HG03135 (cell line): ENCODE results near the gene UFD1.

Source experiments
- ATAC-seq: cut with Tn5 transposase; IDR thresholded peaks from one replicate; pipeline ENCODE4 v1.9.1; 2021; ENCODE audit warnings: mild to moderate bottlenecking, moderate library complexity; ENCODE audit not compliant: unreplicated experiment

Gene UFD1

DNA sequence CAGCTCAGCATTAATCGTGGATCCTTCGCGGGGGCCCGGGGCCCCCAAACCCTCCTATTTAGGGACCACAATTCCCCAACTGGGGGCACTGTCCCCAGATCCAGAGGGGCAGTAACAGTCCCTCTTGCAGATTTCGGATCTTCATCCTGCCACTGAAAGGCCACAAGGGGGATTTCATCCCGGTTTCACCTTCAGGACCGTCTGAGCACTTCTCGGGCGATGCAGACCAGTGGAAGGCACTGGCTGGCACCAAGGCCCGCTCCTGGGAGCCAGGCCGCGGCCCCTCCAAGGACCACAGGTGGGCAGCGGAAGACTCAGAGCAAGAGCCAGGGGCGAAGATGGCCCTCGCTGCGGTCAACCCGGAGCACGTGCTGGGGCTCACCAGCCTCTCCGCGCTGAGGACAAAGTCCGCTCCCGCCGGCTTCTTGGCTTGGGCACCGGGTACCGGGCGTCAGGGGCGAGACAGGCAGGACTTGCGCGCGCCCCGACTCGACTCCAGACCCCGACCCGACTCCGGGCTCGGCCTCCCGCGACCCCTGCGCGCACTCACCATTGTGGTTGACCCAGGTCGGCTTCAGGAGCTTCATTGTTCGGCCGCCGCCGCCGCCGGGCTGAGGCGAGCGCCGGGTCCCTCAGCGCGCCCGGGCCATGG is 48.0 kb downstream of the UFD1 start:
- ATAC-seq, result no peak

DNA sequence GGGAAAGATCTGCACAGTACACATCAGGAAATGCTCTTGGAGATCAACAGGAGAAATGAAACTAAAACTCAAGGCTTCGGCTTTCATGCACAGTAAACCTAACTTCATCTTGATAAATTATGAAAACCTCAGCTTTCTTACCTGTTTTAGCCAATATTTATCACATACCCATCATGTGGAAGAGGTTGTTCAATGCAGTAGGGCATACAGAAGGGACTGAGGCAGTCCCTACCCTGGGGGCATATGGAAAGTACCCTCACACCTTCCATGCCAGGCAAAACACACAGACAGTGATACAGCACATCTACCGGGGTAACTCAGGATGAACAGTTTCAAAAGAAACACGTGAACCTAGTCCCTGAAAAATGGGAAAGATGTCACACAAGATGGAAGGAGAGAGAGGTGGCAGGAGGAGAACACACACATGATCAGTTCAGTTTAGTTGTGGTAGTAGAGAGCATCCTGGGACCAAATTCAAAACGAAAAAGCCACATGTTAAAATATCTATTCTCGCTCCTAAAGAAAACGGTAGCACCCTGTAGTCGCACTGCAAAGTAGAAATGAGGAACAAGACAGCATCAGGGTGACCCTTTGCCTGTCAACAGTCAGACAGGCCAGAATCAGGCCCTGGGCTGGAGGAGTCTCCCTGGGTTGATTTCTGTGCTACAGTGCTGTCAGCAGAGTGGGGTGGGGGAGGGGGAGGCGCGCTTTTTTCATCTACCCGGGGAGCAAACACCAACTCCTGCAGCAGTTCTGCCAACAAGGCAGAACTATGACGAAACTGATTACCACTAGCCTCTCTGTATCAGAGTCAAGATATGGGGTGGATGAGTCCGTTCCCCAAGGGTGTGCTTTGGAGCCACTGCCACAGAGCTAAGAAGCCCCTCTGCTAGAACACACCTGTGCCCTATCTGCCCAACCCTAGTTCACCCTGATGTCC is 48.8 kb downstream of the UFD1 start:
- no peak for ATAC-seq

DNA sequence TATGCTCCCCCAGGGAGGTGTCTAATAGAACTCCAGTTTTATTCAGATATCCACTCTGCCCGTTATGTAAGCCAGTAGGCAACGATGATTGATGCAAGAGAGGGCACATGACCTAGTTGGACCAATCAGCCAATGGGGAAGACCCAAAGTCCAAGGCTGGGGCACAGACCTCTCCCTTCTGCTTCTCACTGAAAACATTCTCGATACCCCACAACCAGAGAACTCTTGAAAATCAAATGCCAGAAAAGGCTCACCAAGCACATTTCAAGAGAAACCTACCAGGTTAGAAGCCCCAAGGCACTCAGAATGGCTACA is 54.9 kb downstream of the UFD1 start:
- no peak for ATAC-seq

DNA sequence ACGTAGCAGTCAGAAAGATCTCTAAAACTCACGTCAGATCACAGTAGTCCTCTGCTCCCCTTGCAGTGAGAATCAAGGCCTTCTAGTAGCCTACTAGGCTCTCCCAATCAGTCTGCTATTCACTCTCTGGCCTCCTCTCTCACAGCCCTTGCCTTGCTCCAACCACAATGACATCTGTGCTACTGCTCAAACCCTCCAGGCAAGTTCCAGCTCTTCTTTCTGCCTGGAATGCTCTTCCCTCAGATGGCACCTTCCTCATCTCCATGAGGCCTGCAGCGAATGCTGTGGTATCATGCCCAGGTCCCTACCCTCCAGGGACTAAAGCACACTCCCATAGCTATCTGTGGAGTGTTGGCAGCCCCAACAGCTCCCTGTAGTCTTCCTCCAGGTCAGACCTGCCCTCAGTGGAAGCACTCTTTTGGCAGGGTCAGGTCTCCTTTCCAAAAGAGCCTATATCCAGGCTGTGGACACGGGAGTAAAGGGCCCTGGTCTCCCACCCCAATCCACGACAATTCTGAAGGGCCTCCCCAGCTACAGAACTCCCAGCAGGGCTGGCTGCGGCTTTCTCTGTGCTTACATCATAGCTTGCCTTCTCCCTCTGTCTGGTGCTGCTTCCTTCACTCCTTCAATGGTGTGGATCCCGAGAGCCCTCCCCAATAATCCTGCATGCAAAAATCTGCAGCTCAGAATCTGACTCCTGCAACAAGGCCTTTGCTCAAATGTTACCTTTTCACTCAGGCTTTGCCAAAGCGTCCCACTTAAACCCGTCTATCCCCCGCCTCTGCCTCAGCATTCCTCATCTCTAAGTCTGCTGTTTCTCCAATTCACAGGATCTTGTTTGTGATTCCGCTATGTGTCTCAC is 56.3 kb downstream of the UFD1 start:
- no peak for ATAC-seq

DNA sequence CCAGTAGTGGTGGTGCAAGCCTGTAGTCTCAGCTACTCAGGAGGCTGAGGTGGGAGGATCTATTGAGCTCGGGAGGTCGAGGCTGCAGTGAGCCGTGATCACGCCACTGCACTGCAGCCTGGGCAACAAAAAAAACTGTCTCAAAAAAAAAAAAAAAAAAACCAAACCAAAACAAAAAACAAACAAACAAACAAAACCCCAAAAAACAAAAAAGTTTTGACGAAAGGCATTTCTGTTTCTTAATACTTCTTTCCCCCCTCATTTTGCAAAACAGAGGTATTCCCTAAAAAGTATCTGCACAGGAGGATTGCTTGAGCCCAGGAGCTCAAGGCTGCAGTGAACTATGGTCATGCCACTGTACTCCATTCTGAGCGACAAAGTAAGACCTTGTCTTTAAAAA is 58.7 kb downstream of the UFD1 start:
- no peak for ATAC-seq

DNA sequence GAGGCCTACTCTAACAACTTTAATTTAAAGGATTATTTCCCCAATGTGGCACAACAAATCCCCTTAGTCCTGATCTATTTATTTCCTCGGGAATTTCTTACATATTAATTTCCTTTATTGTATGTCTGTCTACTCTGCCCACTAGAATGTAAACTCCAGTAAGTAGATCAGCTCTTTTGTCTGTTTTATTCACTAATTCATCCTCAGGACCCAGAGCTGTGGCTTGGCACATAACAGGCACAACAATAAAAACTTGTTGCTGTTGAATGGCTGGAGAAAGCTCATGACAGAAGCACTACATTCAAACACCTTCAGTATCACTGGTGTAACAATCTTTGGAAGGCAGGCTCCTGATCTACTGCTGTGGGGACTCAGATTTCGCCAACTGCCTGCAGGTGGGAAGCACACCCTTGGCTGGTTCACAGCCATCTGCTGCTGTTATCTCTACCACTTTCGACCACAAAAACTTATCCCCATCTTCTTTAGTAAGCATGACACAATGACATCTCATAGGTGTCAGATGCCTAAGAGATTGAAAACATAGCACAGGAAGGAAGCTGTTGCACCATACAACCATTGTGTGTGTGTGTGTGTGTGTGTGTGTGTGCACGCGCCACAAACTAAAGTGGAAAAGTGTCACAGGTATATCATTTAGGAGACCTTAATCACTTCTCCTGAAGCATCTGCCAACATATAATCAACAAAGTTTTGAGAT is 59.4 kb downstream of the UFD1 start:
- no peak for ATAC-seq

DNA sequence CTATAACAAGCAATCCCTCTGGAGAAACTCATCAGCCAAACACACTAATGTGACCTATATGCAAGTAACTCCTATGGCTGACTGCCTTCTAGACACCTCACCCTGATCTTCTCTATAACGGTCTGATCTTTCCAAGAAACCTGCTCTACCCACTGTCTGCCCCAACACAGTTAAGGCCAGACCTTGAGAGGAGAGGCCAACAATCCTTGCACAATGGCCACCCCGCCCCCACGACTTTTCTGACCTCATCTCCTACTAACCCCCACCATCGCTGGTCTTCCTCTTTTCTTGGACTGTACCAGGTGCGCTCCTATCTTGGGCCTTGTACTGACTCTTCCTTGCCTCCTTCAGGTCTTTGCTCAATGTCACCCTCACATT is 59.9 kb downstream of the UFD1 start:
- no peak for ATAC-seq

DNA sequence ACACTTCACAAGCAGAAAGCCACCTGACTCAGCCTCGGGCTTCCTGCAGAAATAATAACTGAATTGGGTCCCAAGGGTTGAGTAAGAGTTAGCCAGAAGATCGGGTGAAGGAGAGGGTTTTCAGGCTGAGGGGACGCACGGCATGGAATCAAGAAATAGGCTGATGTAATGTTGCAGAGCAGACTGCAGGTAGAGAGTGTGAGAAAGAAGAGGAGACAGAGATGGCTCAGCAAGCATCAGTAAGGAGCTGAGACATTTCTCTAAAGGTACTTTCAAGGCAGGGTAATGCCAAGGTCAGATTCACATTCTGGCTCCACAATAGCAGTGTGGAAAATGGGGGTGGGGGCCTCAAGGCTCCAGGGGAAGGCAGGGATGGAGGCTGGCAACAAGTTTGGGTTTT is 66.1 kb downstream of the UFD1 start:
- no peak for ATAC-seq

DNA sequence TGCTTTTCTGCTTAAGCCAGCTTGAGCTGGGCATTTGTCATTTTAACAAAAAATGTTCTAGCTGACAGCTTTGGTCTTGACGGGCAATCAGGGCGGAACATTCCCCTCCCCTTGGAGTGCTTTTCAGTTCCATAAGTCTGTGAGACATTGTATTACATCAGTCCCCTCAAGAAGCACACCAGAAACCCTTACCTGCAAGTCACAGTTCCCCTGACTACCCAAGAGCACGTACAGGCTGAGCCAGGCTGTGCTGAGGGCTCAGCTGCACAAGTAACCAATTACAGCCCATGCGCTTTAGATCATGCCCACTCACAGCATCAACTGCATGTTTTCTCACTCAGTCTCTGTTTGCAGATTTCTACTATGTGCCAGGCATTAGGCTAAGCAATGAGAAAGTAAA is 66.5 kb downstream of the UFD1 start:
- ATAC-seq, result no peak

DNA sequence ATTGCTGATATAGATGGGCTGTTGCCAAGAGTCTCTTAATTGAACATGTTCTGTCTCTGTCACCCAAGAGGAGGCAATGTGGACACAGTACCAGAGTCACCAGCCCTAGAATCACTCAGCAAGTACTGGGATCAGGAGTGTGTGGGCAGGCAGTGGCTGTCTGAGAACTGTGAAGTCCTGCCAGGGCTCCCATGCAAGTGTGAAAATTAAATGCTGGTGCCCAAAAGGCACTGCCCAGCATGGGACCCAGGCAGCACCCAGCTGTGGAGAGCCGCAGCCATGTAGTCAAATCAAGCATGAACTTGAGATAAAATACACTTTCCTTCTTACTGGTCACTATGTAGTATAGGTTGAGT is 67.3 kb downstream of the UFD1 start:
- ATAC-seq, result no peak

DNA sequence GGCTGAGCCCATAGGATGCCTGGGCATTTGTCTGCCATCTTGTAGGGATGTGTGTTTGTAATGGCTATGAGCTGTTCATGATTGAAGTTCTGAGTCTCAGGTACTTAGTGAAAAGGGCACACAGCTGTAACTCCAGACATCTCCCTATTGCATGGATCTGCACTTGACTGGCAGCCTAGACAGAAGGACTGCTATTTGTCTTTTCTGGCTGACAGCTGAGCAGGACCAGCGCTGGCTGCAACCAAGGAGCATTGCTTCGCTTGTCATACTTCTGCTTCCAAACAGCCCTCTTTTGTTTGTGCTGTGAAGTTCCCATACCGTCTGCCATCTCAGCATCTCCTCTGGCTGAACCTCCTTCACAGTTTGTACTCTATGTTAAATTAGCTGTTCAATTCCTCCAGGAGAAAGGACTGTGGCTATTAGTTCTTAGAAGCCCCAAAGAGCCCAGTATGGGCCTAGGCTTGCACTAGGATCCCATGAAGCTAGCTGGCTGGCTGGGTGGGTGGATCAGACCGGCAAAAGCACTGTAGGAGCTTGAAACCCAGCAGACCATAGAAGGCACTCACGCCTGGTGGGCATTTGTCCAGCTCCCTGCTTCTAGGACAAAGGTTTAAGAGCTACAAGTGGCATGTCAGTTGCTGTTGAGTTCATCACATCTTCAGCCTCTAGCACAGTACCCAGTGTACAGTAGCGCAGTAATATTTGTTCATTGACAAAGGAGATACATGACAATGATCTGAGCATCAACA is 67.9 kb downstream of the UFD1 start:
- ATAC-seq, result no peak

DNA sequence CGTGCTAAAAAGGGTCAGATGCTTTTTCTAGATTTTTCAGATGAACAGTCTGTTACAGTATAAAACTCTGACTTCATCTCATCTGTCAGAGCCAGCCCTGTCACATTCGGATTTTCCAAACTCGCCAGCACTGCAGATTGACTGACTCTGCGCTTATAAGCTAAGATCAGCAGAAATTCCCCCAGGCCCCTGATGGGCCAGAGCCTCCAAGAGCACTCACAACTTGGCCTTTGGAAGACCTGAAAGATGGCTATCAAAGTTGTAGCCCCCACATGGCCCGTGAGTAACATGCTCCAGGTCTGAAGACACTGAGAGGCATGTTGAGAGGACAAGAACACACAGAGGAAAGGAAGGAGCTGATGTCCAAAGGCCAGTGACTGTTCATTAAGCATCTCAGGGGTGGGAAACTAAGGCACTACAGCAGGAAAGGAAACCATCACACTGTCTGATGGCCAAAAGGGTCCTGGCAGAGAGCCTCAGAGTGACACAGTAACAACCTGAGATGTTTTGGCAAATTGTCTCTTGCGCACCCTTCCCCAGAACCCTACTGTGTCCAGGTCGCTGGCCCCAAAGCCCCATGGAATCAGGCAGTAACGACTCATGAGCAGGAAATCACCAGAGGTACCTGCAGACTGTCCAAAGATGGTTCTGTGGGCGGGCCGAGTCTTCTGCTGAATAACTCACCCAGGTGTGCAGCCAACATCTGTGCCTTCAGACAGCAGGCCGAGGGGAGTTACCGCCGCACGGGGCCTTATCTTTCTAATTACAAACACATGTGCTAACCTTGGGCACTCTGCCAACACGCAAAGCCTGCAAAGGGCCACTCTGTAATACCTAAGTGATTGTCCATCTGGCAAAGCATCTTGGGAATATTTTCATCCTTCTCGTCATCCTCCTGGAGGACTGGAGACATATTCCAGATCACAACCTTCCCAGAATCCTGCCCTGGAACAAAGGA is 71.1 kb downstream of the UFD1 start:
- ATAC-seq, result no peak

DNA sequence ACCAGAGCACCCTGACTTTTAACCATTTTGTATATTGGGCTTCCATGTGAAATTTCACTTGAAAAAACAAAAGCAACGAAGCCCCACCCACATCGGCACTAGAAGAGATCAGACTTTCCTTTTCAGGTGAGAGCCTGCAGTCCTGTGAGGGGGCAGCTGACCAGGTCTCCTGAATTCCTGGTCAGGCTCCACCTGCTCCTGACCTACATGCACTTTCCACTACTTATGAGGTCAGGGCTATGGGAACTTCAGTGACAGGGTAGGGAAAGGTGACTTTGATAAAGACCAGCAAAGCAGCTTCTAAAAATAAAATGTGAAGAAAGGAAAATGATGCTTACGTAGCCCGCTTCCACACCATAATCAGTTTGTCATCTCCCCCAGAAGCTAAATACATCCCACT is 72.1 kb downstream of the UFD1 start:
- ATAC-seq, result no peak

DNA sequence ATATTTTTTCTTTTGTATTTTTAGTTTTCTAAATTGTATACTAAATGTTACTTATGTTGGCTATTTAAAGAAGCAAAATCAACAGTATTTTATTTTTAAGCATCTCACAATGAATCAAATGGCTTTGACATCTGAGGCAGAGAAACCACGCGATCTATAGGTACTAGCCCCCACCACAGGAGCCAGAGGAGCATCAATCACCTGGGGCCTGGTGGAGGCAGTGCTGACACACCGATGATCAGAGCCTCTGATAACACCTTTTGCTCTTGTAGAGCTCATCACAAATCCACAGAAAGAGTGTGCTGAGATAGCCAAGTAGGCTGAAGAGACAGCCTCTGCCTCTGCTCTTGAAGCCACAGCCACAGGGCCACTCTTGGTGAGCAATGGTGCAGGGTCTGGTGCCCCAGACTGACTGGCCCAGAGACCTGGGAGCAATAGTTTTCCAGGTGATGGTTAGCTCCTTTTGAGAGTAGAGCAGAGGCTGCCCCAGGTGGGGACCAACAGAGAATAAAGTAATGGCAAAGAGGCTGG is 72.6 kb downstream of the UFD1 start:
- ATAC-seq, result no peak

DNA sequence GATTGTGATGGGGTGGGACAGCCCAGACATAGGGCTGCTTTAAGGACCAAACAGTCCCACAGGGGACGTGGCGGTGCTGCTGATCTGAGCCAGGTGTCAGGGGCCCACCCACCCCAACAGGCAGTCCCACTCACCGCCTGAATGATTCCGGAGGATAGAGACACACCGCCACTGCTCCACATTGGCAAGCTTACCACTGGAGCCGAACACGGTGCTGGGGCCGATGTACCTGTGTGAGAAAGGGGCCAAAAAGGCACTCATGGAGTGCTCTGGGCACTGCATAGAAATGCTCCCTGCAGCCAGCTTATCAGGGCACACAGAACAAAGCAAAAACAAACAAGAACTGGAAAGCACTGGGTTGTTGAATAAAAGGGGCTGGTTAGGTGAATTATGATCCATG is 73.3 kb downstream of the UFD1 start:
- ATAC-seq, result no peak

DNA sequence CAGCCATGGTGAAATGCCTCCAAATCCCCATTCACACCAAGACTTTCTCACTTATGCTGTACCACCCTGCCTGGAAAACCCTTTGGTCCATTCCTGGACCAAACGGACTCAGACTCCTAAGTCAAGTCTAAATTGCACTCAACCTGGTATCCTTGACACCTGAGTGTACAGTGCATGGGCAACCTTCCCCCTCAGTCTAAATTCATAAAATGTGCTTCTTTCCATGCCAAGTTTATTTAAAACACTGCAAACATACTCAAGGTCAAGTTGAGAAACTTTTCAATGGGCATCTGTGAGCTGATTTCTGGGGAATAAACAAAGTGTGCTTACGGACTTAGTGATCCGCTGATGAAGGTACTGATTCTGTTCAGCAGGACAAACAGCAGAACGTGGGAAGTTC is 73.9 kb downstream of the UFD1 start:
- no peak for ATAC-seq

DNA sequence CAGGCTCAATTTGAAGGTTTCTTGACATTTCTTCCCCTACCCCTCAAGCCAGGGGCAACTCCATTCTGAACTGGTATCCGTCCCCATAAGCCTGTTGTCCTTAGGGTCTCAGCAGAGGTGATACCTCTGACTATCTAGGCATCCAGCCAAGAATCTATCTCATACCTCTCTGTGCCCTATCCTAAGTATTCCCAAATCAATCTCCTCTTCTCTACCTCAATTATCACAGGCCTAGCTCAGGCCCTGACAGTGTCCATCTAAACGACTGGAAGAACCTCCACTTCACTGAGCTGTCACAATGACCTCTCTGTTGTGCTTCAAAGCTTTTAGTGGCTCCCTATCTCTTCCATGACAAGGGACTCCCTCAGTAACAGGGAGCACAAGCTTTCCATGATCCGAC is 74.3 kb downstream of the UFD1 start:
- ATAC-seq, result no peak

DNA sequence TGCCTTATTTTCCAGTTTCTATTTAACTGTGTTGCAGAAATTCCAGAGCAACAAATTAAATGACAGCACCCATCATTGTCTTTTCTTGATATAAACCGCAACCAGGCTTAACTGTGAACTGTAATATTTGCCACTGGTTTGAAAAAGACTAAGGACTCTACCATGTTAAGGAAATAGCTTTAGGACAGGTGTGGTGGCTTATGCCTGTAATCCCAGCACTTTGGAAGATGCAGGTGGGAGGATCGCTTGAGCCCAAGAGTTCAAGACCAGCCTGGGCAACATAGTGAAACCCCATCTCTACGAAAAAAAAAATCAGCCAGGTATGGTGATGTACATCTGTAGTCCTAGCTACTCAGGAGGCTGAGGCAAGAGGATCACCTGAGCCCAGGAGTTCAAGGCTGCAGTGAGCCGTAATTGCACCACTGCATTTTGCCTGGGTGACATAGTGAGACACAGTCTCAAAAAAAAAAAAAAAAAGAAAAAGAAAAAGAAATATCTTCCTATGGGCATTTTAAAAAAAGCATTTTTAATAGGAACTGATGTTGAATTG is 76.3 kb downstream of the UFD1 start:
- ATAC-seq, result no peak

DNA sequence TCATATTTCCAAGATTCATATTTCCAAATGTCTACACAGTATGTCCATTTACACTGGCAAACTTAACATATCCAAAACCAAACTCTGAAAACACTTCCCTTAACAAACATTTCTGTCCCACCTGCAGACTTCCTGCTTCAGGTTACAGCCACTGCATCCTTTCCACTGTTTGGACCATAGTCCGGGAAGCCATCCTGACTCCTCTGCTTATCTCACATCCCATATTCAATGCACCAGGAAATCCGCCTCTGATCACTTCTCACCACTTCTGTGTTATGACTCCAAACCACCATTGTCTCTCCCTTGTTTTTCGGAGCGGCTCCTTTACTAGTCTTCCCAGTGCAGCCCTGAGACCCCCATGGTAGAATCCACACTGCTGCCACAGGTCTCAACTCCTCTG is 77.5 kb downstream of the UFD1 start:
- no peak for ATAC-seq
